Measurements from ENCODE around the gene MSL1. TPM values are rescaled to one million over a fixed set of nuclear protein-coding genes. Genes with fewer than 3 reads are reported as not detected.

The MSL1 gene
- total and polyA plus RNA-seq, 9 of the 15 experiments (the other 6 are each of a cell fraction or from before 2014, with no cell fraction given) = 13.8 to 120 (median 61.9) TPM

- TF ChIP-seq CBX2 (IDR thresholded peaks at IDR 0.05; ENCODE audit: insufficient read depth, low read length, poor library complexity, severe bottlenecking) (no peak), MECOM (CRISPR knock-in tag; IDR thresholded peaks at IDR 0.05) (no peak), KLF10 (CRISPR knock-in tag; IDR thresholded peaks at IDR 0.05) (no peak), ZC3H4 (CRISPR knock-in tag; IDR thresholded peaks at IDR 0.05; ENCODE audit: borderline replicate concordance) (no peak), ZNF668 (CRISPR knock-in tag; IDR thresholded peaks at IDR 0.05) (no peak), ZNF253 (CRISPR knock-in tag; conservative IDR thresholded peaks at IDR 0.05) (no peak)
Observed at GRCh38 chr17:40086150-40087044, 35.4 kb upstream of the MSL1 start (continued).

- H3K36me3 ChIP-seq (ENCODE audit: control insufficient read depth, insufficient read depth, low read length) = peaks cover 67% of the 10 kb centered on the region
- POLR2A ChIA-PET = interaction anchor here (0.7 to 1.1 kb wide), 3 partner anchors 11 to 48 kb away, joined by 3 to 8 read pairs (median 3); no protein-coding TSS in a partner anchor
- H3K79me2 ChIP-seq (ENCODE audit: control insufficient read depth, insufficient read depth, low read length) = no peaks in the 10 kb centered on the region
- no peaks in the 10 kb centered on the region for H3K27me3 ChIP-seq (ENCODE audit: control insufficient read depth in 2 of 2, insufficient read depth in 2 of 2, low read length in 2 of 2)
- intact Hi-C loops (cut with micrococcal nuclease) (no loop called here), in situ Hi-C loops (cut with MboI) (no loop called here)
- no peak overlapping the region for H3K9ac ChIP-seq (ENCODE audit: insufficient read depth in 1 of 2, low read depth in 2 of 2, low read length in 2 of 2)
- FAIRE-seq (peak; percentile 90), DNase-seq (ENCODE audit: extremely low read depth in 1 of 4, low spot score in 3 of 4) (no peak), ATAC-seq (no peak)
- H3K9me1 ChIP-seq (ENCODE audit: control insufficient read depth, insufficient read depth, low read length) = no peaks in the 10 kb centered on the region
- H3K4me1 ChIP-seq (replicated peaks in 1 of 2; ENCODE audit: control insufficient read depth in 2 of 2, insufficient read depth in 2 of 2, low read length in 2 of 2) = peaks cover 0 to 25% of the 10 kb centered on the region in 2 experiments; a peak in 2 of 5 replicates
- peak overlapping the region; percentile 11; the same call in 1 of the 3 replicates for H3K27ac ChIP-seq (ENCODE audit: extremely low read depth, low read depth, low read length)
- H2AFZ ChIP-seq (ENCODE audit: low read depth, low read length) = no peak overlapping the region
- BruUV-seq (replicated peaks) = no TSS peak
- no peak overlapping the region for H3K4me3 ChIP-seq
- CTCF ChIA-PET (ENCODE audit: low intra/inter-chr PET ratio) = interaction anchor here (1.2 kb wide), 1 partner anchor 74 kb away, joined by 6 read pairs; no protein-coding TSS in a partner anchor
- no peaks in the 10 kb centered on the region for H3K9me3 ChIP-seq (replicated peaks; ENCODE audit: control insufficient read depth, insufficient read depth, low read depth, low read length)
- no peaks in the 10 kb centered on the region for H4K20me1 ChIP-seq (replicated peaks; ENCODE audit: control insufficient read depth, insufficient read depth, low read length)
- H3K4me2 ChIP-seq (ENCODE audit: insufficient read depth, low read length) = no peak overlapping the region
- 77% methylated on average over 6 of the region's 6 CpGs for WGBS (ENCODE audit: insufficient coverage, low coverage, missing lambda C conversion rate)
- TF ChIP-seq CREB5 (CRISPR knock-in tag; IDR thresholded peaks at IDR 0.05) (no peak), HBP1 (CRISPR knock-in tag; IDR thresholded peaks at IDR 0.05) (peak; percentile 71; the same call in 1 of the 2 replicates), COPS2 (conservative IDR thresholded peaks at IDR 0.05) (no peak), ELF4 (CRISPR knock-in tag; IDR thresholded peaks at IDR 0.05) (peak; percentile 30; the same call in 1 of the 2 replicates), SMAD3 (CRISPR knock-in tag; conservative IDR thresholded peaks at IDR 0.05) (no peak)
- TF ChIP-seq, protein P1, sequence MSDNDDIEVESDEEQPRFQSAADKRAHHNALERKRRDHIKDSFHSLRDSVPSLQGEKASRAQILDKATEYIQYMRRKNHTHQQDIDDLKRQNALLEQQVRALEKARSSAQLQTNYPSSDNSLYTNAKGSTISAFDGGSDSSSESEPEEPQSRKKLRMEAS (CRISPR knock-in tag; IDR thresholded peaks at IDR 0.05) = no peak
- TF ChIP-seq, protein P2, sequence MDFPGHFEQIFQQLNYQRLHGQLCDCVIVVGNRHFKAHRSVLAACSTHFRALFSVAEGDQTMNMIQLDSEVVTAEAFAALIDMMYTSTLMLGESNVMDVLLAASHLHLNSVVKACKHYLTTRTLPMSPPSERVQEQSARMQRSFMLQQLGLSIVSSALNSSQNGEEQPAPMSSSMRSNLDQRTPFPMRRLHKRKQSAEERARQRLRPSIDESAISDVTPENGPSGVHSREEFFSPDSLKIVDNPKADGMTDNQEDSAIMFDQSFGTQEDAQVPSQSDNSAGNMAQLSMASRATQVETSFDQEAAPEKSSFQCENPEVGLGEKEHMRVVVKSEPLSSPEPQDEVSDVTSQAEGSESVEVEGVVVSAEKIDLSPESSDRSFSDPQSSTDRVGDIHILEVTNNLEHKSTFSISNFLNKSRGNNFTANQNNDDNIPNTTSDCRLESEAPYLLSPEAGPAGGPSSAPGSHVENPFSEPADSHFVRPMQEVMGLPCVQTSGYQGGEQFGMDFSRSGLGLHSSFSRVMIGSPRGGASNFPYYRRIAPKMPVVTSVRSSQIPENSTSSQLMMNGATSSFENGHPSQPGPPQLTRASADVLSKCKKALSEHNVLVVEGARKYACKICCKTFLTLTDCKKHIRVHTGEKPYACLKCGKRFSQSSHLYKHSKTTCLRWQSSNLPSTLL (IDR thresholded peaks at IDR 0.05) = 0 out of 2 replicates have a peak, but pooled peaks have one; percentile 24
Observed at GRCh38 chr17:40087049-40087794, 34.5 kb upstream of the MSL1 start.
